ENCODE data around the gene MRPL33. TPM values are rescaled to one million over a fixed set of nuclear protein-coding genes. Genes with fewer than 3 reads are reported as not detected.

MRPL33 gene
- total and polyA plus RNA-seq, 2 of the 13 experiments (the other 11 are each of a cell fraction or from before 2014, with no cell fraction given): 69.7 to 218 TPM

GRCh38 chr2:27802547-27802946, 31.0 kb downstream of the MRPL33 start:
- ChIA-PET CTCF (ENCODE audit: low intra/inter-chr PET ratio, low total read pairs) (no interaction called here), POLR2A (no interaction called here)
- no peaks in the 10 kb centered on the region for H3K79me2 ChIP-seq (ENCODE audit: insufficient read depth, low read length)
- H3K9me3 ChIP-seq (ENCODE audit: low read length): no peaks in the 10 kb centered on the region
- H2AFZ ChIP-seq (ENCODE audit: low read length): no peak overlapping the region
- no peaks in the 10 kb centered on the region for H4K20me1 ChIP-seq (ENCODE audit: insufficient read depth, low read length)
- no peak overlapping the region for H3K27ac ChIP-seq (ENCODE audit: extremely low read length, insufficient read depth, low read length)
- TF ChIP-seq ZNF639 (CRISPR knock-in tag; conservative IDR thresholded peaks at IDR 0.05) (no peak), POGK (CRISPR knock-in tag; conservative IDR thresholded peaks at IDR 0.05) (no peak)
- H3K27me3 ChIP-seq (ENCODE audit: control insufficient read depth in 1 of 2, insufficient read depth in 2 of 2, low read length in 2 of 2): no peaks in the 10 kb centered on the region
- in situ Hi-C loops (cut with HindIII; ENCODE audit: extremely low pct_ligation_motif_present, low pct_unique_long_range_greater_than_20kb) (no loop called here), intact Hi-C loops (cut with micrococcal nuclease; ENCODE audit: unreplicated experiment) (loop anchor here (10.0 kb wide), 1 partner anchor 202 kb away; no protein-coding TSS in a partner anchor)
- no peak overlapping the region for H3K9ac ChIP-seq (ENCODE audit: insufficient read depth, low read depth, low read length)
- H3K4me3 ChIP-seq (replicated peaks in 1 of 3; ENCODE audit: insufficient read depth in 1 of 3, low read depth in 2 of 3, low read length in 3 of 3): no peak overlapping the region
- no peak overlapping the region for H3K4me2 ChIP-seq (ENCODE audit: low read depth, low read length)
- DNase-seq (ENCODE audit: low spot score): no peak
- FAIRE-seq: no peak
- 97% methylated on average over 6 of the region's 6 CpGs for WGBS (ENCODE audit: low lambda C conversion rate)
- BruUV-seq (replicated peaks): no TSS peak
- H3K4me1 ChIP-seq (ENCODE audit: insufficient read depth, low read length): peaks cover 21% of the 10 kb centered on the region
- ATAC-seq: no peak
- H3K36me3 ChIP-seq (replicated peaks in 1 of 2; ENCODE audit: control insufficient read depth in 1 of 2, insufficient read depth in 2 of 2, low read length in 2 of 2): no peaks in the 10 kb centered on the region

GRCh38 chr2:27803046-27803445, 31.5 kb downstream of the MRPL33 start:
- peaks cover 26% of the 10 kb centered on the region for H3K4me1 ChIP-seq (ENCODE audit: insufficient read depth, low read length)

More at GRCh38 chr2:27803046-27803445, 31.5 kb downstream of the MRPL33 start:
- TF ChIP-seq ZBTB20 (CRISPR knock-in tag; IDR thresholded peaks at IDR 0.05; ENCODE audit: borderline replicate concordance, low read depth) (no peak), NRL (CRISPR knock-in tag; IDR thresholded peaks at IDR 0.05; ENCODE audit: borderline replicate concordance) (no peak), REXO4 (CRISPR knock-in tag; IDR thresholded peaks at IDR 0.05; ENCODE audit: borderline replicate concordance) (no peak)
- H3K36me3 ChIP-seq (replicated peaks in 1 of 2; ENCODE audit: control insufficient read depth in 1 of 2, insufficient read depth in 2 of 2, low read length in 2 of 2): no peaks in the 10 kb centered on the region
- no peaks in the 10 kb centered on the region for H4K20me1 ChIP-seq (ENCODE audit: insufficient read depth, low read length)
- ATAC-seq: no peak
- BruUV-seq (replicated peaks): no TSS peak
- no peak overlapping the region for H3K9ac ChIP-seq (ENCODE audit: insufficient read depth, low read depth, low read length)
- WGBS (ENCODE audit: low lambda C conversion rate): 92% methylated on average over 2 of the region's 2 CpGs
- H2AFZ ChIP-seq (ENCODE audit: low read length): no peak overlapping the region
- CTCF ChIA-PET (ENCODE audit: low intra/inter-chr PET ratio, low total read pairs): no interaction called here
- H3K27me3 ChIP-seq (ENCODE audit: control insufficient read depth in 1 of 2, insufficient read depth in 2 of 2, low read length in 2 of 2): no peaks in the 10 kb centered on the region
- no peaks in the 10 kb centered on the region for H3K9me3 ChIP-seq (ENCODE audit: low read length)
- POLR2A ChIA-PET: no interaction called here
- H3K4me2 ChIP-seq (ENCODE audit: low read depth, low read length): no peak overlapping the region
- intact Hi-C loops (cut with micrococcal nuclease; ENCODE audit: unreplicated experiment): loop anchor here (10.0 kb wide), 1 partner anchor 202 kb away; no protein-coding TSS in a partner anchor
- H3K79me2 ChIP-seq (ENCODE audit: insufficient read depth, low read length): no peaks in the 10 kb centered on the region
- in situ Hi-C loops (cut with HindIII; ENCODE audit: extremely low pct_ligation_motif_present, low pct_unique_long_range_greater_than_20kb): no loop called here
- no peak for FAIRE-seq
- no peak overlapping the region for H3K27ac ChIP-seq (ENCODE audit: extremely low read length, insufficient read depth, low read length)
- H3K4me3 ChIP-seq (replicated peaks in 1 of 3; ENCODE audit: insufficient read depth in 1 of 3, low read depth in 2 of 3, low read length in 3 of 3): no peak overlapping the region
- no peak for DNase-seq (ENCODE audit: low spot score)
